ENCODE data around the gene RALGPS1.

RALGPS1 gene

GRCh38 chr9:127209948-127210640 lies 295.5 kb downstream of the RALGPS1 start:
- H3K27me3 ChIP-seq (ENCODE audit: low read depth, low read length), result no peaks in the 10 kb centered on the region
- H4K20me1 ChIP-seq (ENCODE audit: insufficient read depth, low read length), result no peaks in the 10 kb centered on the region
- no peaks in the 10 kb centered on the region for H3K4me1 ChIP-seq (ENCODE audit: low read length)
- no peaks in the 10 kb centered on the region for H3K9me3 ChIP-seq (ENCODE audit: insufficient read depth, low read length)
- no peaks in the 10 kb centered on the region for H3K36me3 ChIP-seq (replicated peaks; ENCODE audit: low read depth, low read length)
- no peak overlapping the region for H3K4me2 ChIP-seq (ENCODE audit: low read length)
- no peak overlapping the region for H3K27ac ChIP-seq (ENCODE audit: low read length)
- no peak overlapping the region for H3K4me3 ChIP-seq (ENCODE audit: low read length)
- H2AFZ ChIP-seq (ENCODE audit: low read depth, low read length), result no peak overlapping the region
- TF ChIP-seq EZH2phosphoT487 (IDR thresholded peaks at IDR 0.05; ENCODE audit: low read depth), result no peak
- H3K79me2 ChIP-seq (ENCODE audit: low read length), result no peaks in the 10 kb centered on the region
- no peak overlapping the region for H3K9ac ChIP-seq (ENCODE audit: low read length)

- H3K4me2 ChIP-seq (ENCODE audit: low read length), result no peak overlapping the region
- no peak overlapping the region for H3K27ac ChIP-seq (ENCODE audit: low read length)
- no peak overlapping the region for H3K4me3 ChIP-seq (ENCODE audit: low read length)
- H2AFZ ChIP-seq (ENCODE audit: low read depth, low read length), result no peak overlapping the region
- no peak overlapping the region for H3K9ac ChIP-seq (ENCODE audit: low read length)
- H3K4me1 ChIP-seq (ENCODE audit: low read length), result no peaks in the 10 kb centered on the region
- H3K36me3 ChIP-seq (replicated peaks; ENCODE audit: low read depth, low read length), result no peaks in the 10 kb centered on the region
- no peaks in the 10 kb centered on the region for H3K79me2 ChIP-seq (ENCODE audit: low read length)
- TF ChIP-seq EZH2phosphoT487 (IDR thresholded peaks at IDR 0.05; ENCODE audit: low read depth), result no peak
- TF ChIP-seq CTCF (IDR thresholded peaks at IDR 0.05; ENCODE audit: low read depth, low read length), result no peak
- H3K27me3 ChIP-seq (ENCODE audit: low read depth, low read length), result no peaks in the 10 kb centered on the region
- H3K9me3 ChIP-seq (ENCODE audit: insufficient read depth, low read length), result no peaks in the 10 kb centered on the region
- no peaks in the 10 kb centered on the region for H4K20me1 ChIP-seq (ENCODE audit: insufficient read depth, low read length)
Measured at GRCh38 chr9:127210851-127211730, 296.5 kb downstream of the RALGPS1 start.

GRCh38 chr9:127211983-127212382 lies 297.4 kb downstream of the RALGPS1 start:
- no peaks in the 10 kb centered on the region for H3K79me2 ChIP-seq (ENCODE audit: low read length)
- no peaks in the 10 kb centered on the region for H3K9me3 ChIP-seq (ENCODE audit: insufficient read depth, low read length)
- no peaks in the 10 kb centered on the region for H3K4me1 ChIP-seq (ENCODE audit: low read length)
- no peak for TF ChIP-seq EZH2phosphoT487 (IDR thresholded peaks at IDR 0.05; ENCODE audit: low read depth)
- no peak for TF ChIP-seq CTCF (IDR thresholded peaks at IDR 0.05; ENCODE audit: low read depth, low read length)
- H3K4me3 ChIP-seq (ENCODE audit: low read length), result no peak overlapping the region
- no peak overlapping the region for H3K4me2 ChIP-seq (ENCODE audit: low read length)
- H3K27me3 ChIP-seq (ENCODE audit: low read depth, low read length), result no peaks in the 10 kb centered on the region
- no peaks in the 10 kb centered on the region for H4K20me1 ChIP-seq (ENCODE audit: insufficient read depth, low read length)
- no peak overlapping the region for H3K27ac ChIP-seq (ENCODE audit: low read length)
- no peak overlapping the region for H2AFZ ChIP-seq (ENCODE audit: low read depth, low read length)
- H3K9ac ChIP-seq (ENCODE audit: low read length), result no peak overlapping the region
- H3K36me3 ChIP-seq (replicated peaks; ENCODE audit: low read depth, low read length), result no peaks in the 10 kb centered on the region

GRCh38 chr9:127212453-127212852 lies 297.9 kb downstream of the RALGPS1 start:
- Histone ChIP-seq H3K9me3 (ENCODE audit: insufficient read depth, low read length) (no peaks in the 10 kb centered on the region), H3K79me2 (ENCODE audit: low read length) (no peaks in the 10 kb centered on the region), H3K36me3 (replicated peaks; ENCODE audit: low read depth, low read length) (no peaks in the 10 kb centered on the region), H3K27ac (ENCODE audit: low read length) (no peak overlapping the region), H3K4me1 (ENCODE audit: low read length) (no peaks in the 10 kb centered on the region), H3K9ac (ENCODE audit: low read length) (no peak overlapping the region), H3K4me3 (ENCODE audit: low read length) (no peak overlapping the region), H3K4me2 (ENCODE audit: low read length) (no peak overlapping the region), H4K20me1 (ENCODE audit: insufficient read depth, low read length) (no peaks in the 10 kb centered on the region), H3K27me3 (ENCODE audit: low read depth, low read length) (no peaks in the 10 kb centered on the region), H2AFZ (ENCODE audit: low read depth, low read length) (no peak overlapping the region)
- no peak for TF ChIP-seq CTCF (IDR thresholded peaks at IDR 0.05; ENCODE audit: low read depth, low read length)
- TF ChIP-seq EZH2phosphoT487 (IDR thresholded peaks at IDR 0.05; ENCODE audit: low read depth), result no peak

Data from OCI-LY3 (cell line).